Measurements from ENCODE around the gene LRPAP1.

LRPAP1 gene

GRCh38 chr4:3524349-3524748, 7.9 kb downstream of the LRPAP1 start:
- peaks cover 94% of the 10 kb centered on the region for H3K36me3 ChIP-seq
- no peak for TF ChIP-seq CTCF (IDR thresholded peaks at IDR 0.05)

GRCh38 chr4:3523628-3524221, 8.5 kb downstream of the LRPAP1 start:
- Histone ChIP-seq H3K36me3 (peaks cover 99% of the 10 kb centered on the region), H3K9me3 (no peaks in the 10 kb centered on the region), H3K4me3 (ENCODE audit: low read depth in 1 of 2, low read length in 1 of 2) (no peak overlapping the region), H3K27ac (no peak overlapping the region), H3K27me3 (no peaks in the 10 kb centered on the region), H3K4me1 (ENCODE audit: control insufficient read depth in 1 of 2, insufficient read depth in 1 of 2, low read depth in 1 of 2, low read length in 1 of 2) (peaks cover 0 to 3% of the 10 kb centered on the region in 2 experiments)
- TF ChIP-seq CTCF (IDR thresholded peaks at IDR 0.05): no peak

More at GRCh38 chr4:3524349-3524748, 7.9 kb downstream of the LRPAP1 start:
- H3K27me3 ChIP-seq: no peaks in the 10 kb centered on the region
- H3K4me1 ChIP-seq (ENCODE audit: control insufficient read depth in 1 of 2, insufficient read depth in 1 of 2, low read depth in 1 of 2, low read length in 1 of 2): peaks cover 6 to 9% of the 10 kb centered on the region in 2 experiments
- H3K27ac ChIP-seq: no peak overlapping the region
- no peak overlapping the region for H3K4me3 ChIP-seq (ENCODE audit: low read depth in 1 of 2, low read length in 1 of 2)
- no peaks in the 10 kb centered on the region for H3K9me3 ChIP-seq

GRCh38 chr4:3523146-3523627, 9.0 kb downstream of the LRPAP1 start:
- Histone ChIP-seq H3K4me1 (ENCODE audit: control insufficient read depth in 1 of 2, insufficient read depth in 1 of 2, low read depth in 1 of 2, low read length in 1 of 2) (no peaks in the 10 kb centered on the region), H3K9me3 (no peaks in the 10 kb centered on the region), H3K27me3 (no peaks in the 10 kb centered on the region), H3K36me3 (peaks cover 99% of the 10 kb centered on the region), H3K27ac (no peak overlapping the region), H3K4me3 (ENCODE audit: low read depth in 1 of 2, low read length in 1 of 2) (no peak overlapping the region)
- no peak for TF ChIP-seq CTCF (IDR thresholded peaks at IDR 0.05)

- Histone ChIP-seq H3K36me3 (peaks cover 99% of the 10 kb centered on the region), H3K27ac (no peak overlapping the region), H3K4me1 (ENCODE audit: control insufficient read depth in 1 of 2, insufficient read depth in 1 of 2, low read depth in 1 of 2, low read length in 1 of 2) (no peaks in the 10 kb centered on the region), H3K27me3 (no peaks in the 10 kb centered on the region), H3K9me3 (no peaks in the 10 kb centered on the region), H3K4me3 (ENCODE audit: low read depth in 1 of 2, low read length in 1 of 2) (no peak overlapping the region)
- TF ChIP-seq CTCF (IDR thresholded peaks at IDR 0.05): no peak
These were observed 9.6 kb downstream of the LRPAP1 start for GRCh38 chr4:3522651-3523050.

- H3K27me3 ChIP-seq: no peaks in the 10 kb centered on the region
- no peak for TF ChIP-seq CTCF (IDR thresholded peaks at IDR 0.05)
- H3K4me1 ChIP-seq (ENCODE audit: control insufficient read depth in 1 of 2, insufficient read depth in 1 of 2, low read depth in 1 of 2, low read length in 1 of 2): no peaks in the 10 kb centered on the region
- H3K9me3 ChIP-seq: no peaks in the 10 kb centered on the region
- H3K4me3 ChIP-seq (ENCODE audit: low read depth in 1 of 2, low read length in 1 of 2): no peak overlapping the region
- no peak overlapping the region for H3K27ac ChIP-seq
- H3K36me3 ChIP-seq: peaks cover 99% of the 10 kb centered on the region
These were observed 9.9 kb downstream of the LRPAP1 start for GRCh38 chr4:3522326-3522640.
